Thyroid gland (tissue), 4 donors: ENCODE measurements around the gene HOXA5.

ENCODE experiments used
- CTCF ChIP-seq, 6 experiments: fragments of 200-600 bp in 3 of 6; fragments of 450-650 bp in 3 of 6; sonication (generic) in 3 of 6; IDR thresholded peaks; one replicate each; pipeline ENCODE4 v1.5.1; 2016 to 2019; ENCODE audit warnings: antibody characterized with exemption in 6 of 6, mild to moderate bottlenecking in 2 of 6, inconsistent platforms in 1 of 6, moderate library complexity in 1 of 6
- POLR2A ChIP-seq, 2 donors: fragments of 450-650 bp; IDR thresholded peaks; one replicate each; pipeline ENCODE4 v1.6.1; 2017; ENCODE audit warnings: antibody characterized with exemption in 2 of 2, mild to moderate bottlenecking in 2 of 2, moderate library complexity in 1 of 2

DNA sequence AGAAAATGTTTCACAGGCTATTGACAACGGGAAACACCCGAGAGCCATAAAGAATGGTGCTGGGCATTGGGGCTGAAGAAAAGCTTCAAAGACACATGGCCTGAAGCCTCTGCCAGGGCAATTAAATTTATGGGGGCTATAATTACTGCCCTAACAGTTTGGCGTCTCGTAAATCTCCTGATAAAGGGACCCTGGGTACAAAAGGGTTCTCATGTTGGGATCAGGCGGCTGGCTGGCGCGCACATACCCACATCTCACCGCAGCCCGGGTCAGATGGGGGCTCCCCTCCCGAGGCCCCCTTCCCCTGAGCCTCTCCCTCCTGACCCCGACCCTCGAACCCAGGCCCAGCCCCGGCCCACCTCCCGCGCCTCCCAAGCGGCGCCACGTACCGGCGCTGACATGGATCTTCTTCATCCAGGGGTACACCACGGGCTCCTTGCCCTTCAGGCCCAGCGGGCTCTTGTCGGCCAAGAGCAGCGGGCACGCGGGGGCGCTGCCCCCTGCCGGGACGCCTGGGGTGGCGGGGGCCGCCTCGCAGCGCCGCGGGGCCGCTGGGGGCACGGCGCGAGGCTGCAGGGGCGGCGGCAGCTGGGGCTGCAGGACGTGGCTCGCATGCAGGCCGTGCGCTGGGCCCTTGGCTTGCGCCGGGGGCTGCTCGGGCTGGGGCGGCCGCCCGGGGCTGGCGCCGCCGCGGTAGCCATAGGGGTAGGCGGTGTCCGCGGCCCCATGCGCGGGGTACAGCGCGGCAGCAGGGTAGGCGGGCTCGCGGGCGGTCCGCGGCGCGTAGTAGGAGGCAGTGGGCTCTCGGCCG is 13.5 kb downstream of the HOXA5 start:
- TF ChIP-seq POLR2A (IDR thresholded peaks at IDR 0.05) (no peak), CTCF (IDR thresholded peaks at IDR 0.05) (no peak)
